PC-3 (cell line): ENCODE measurements around the gene FIGNL1.

Experiments used
- EZH2 ChIP-seq: fragments of 300-600 bp; sonication (generic); IDR thresholded peaks from one replicate; pipeline ENCODE4 v1.6.1; 2017; ENCODE audit warnings: antibody characterized with exemption, mild to moderate bottlenecking, low read length; ENCODE audit not compliant: unreplicated experiment
- TF ChIP-seq, protein P1 (sequence below): fragments of 300-600 bp; sonication (generic); conservative IDR thresholded peaks from 2 replicates; pipeline ENCODE4 v1.5.1; 2017; ENCODE audit warnings: antibody characterized with exemption, low read depth, mild to moderate bottlenecking, low read length

DNA sequence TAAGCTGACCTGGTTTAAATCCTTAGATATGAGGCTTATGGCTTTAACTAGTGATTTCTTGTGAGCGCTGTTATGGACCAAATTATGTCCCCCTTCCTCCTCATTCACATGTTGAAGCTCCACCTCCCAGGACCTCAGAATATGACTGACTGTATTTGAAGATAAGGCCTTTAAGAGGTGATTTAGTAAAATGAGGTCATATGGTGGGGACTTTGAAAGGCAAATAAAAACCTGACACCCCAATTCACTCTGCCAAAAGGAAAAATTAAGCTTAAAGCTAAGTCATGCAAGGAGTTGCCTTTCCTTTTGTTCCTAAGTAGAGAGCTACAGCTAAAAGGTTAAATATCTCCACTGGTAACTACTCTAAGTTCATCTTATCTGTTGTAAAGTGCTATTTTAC lies 36.4 kb upstream of the FIGNL1 start:
- TF ChIP-seq EZH2: no peak
- TF ChIP-seq, protein P1, sequence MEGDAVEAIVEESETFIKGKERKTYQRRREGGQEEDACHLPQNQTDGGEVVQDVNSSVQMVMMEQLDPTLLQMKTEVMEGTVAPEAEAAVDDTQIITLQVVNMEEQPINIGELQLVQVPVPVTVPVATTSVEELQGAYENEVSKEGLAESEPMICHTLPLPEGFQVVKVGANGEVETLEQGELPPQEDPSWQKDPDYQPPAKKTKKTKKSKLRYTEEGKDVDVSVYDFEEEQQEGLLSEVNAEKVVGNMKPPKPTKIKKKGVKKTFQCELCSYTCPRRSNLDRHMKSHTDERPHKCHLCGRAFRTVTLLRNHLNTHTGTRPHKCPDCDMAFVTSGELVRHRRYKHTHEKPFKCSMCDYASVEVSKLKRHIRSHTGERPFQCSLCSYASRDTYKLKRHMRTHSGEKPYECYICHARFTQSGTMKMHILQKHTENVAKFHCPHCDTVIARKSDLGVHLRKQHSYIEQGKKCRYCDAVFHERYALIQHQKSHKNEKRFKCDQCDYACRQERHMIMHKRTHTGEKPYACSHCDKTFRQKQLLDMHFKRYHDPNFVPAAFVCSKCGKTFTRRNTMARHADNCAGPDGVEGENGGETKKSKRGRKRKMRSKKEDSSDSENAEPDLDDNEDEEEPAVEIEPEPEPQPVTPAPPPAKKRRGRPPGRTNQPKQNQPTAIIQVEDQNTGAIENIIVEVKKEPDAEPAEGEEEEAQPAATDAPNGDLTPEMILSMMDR: no peak
